ENCODE data around the gene RBBP7. TPM values are rescaled to one million over a fixed set of nuclear protein-coding genes. Genes with fewer than 3 reads are reported as not detected.

RBBP7 gene
- total and polyA plus RNA-seq, 2 donors (not counting 3 experiments of a cell fraction or from before 2014, with no cell fraction given), result 81.5 to 130 TPM

- Histone ChIP-seq H3K27ac (ENCODE audit: insufficient read depth, low read depth, low read length) (peak overlapping the region; percentile 81), H3K9me3 (replicated peaks; ENCODE audit: control insufficient read depth, insufficient read depth, low read length) (no peaks in the 10 kb centered on the region), H3K27me3 (ENCODE audit: control insufficient read depth in 2 of 2, insufficient read depth in 2 of 2, low read length in 2 of 2) (no peaks in the 10 kb centered on the region), H3K4me3 (replicated peaks in 1 of 3; ENCODE audit: insufficient read depth in 1 of 3, low read depth in 1 of 3, low read length in 3 of 3) (peak overlapping the region; percentile 69 to 89 (median 86)), H3K36me3 (ENCODE audit: control insufficient read depth in 2 of 2, extremely low read depth in 1 of 2, insufficient read depth in 2 of 2, low read length in 2 of 2) (no peaks in the 10 kb centered on the region), H3K4me2 (ENCODE audit: insufficient read depth, low read length) (peak overlapping the region; percentile 87), H2AFZ (ENCODE audit: low read depth, low read length) (peak overlapping the region; percentile 31), H3K9me1 (replicated peaks; ENCODE audit: control insufficient read depth, extremely low read depth, insufficient read depth, low read length) (no peaks in the 10 kb centered on the region), H3K4me1 (ENCODE audit: control insufficient read depth, extremely low read depth, insufficient read depth, low read length) (peaks cover 17% of the 10 kb centered on the region), H3K9ac (replicated peaks; ENCODE audit: extremely low read depth, insufficient read depth, low read length) (peak overlapping the region; percentile 76), H4K20me1 (replicated peaks; ENCODE audit: control insufficient read depth, extremely low read depth, insufficient read depth, low read length) (no peaks in the 10 kb centered on the region), H3K79me2 (ENCODE audit: control insufficient read depth, insufficient read depth, low read length) (peaks cover 45% of the 10 kb centered on the region)
- FAIRE-seq (no peak), DNase-seq (ENCODE audit: low read depth, low spot score) (peak; percentile 13)
- dilution Hi-C loops (cut with MboI; ENCODE audit: extremely low pct_ligation_motif_present, low sequenced_read_pairs) (no loop called here), intact Hi-C loops (cut with micrococcal nuclease) (loop anchor here (1.0 to 5.0 kb wide), 4 partner anchors 14 to 82 kb away; partner anchors contain the start of gene TXLNG)
- ChIA-PET POLR2A (no interaction called here), CTCF (interaction anchor here (2.4 kb wide), 1 partner anchor 13 kb away, joined by 9 read pairs; no protein-coding TSS in a partner anchor)
- no peak for TF ChIP-seq CTCF (IDR thresholded peaks at IDR 0.05; ENCODE audit: extremely low read depth in 1 of 2, insufficient read depth in 1 of 2, low read depth in 1 of 2, low read length in 2 of 2)
- peak; percentile 25 for TF ChIP-seq POLR2AphosphoS5 (IDR thresholded peaks at IDR 0.05; ENCODE audit: insufficient read depth, low read depth, low read length)
- BruUV-seq (replicated peaks), result no TSS peak
Measured at GRCh38 chrX:16869393-16870094, 618 bp downstream of the RBBP7 start.

- ChIA-PET CTCF (no interaction called here), POLR2A (no interaction called here)
- Histone ChIP-seq H3K27ac (ENCODE audit: insufficient read depth, low read depth, low read length) (peak overlapping the region; percentile 81), H4K20me1 (replicated peaks; ENCODE audit: control insufficient read depth, extremely low read depth, insufficient read depth, low read length) (no peaks in the 10 kb centered on the region), H3K79me2 (ENCODE audit: control insufficient read depth, insufficient read depth, low read length) (peaks cover 49% of the 10 kb centered on the region), H2AFZ (ENCODE audit: low read depth, low read length) (no peak overlapping the region), H3K4me3 (replicated peaks in 1 of 3; ENCODE audit: insufficient read depth in 1 of 3, low read depth in 1 of 3, low read length in 3 of 3) (peak overlapping the region; percentile 69 to 89 (median 86)), H3K9me3 (replicated peaks; ENCODE audit: control insufficient read depth, insufficient read depth, low read length) (no peaks in the 10 kb centered on the region), H3K27me3 (ENCODE audit: control insufficient read depth in 2 of 2, insufficient read depth in 2 of 2, low read length in 2 of 2) (no peaks in the 10 kb centered on the region), H3K36me3 (ENCODE audit: control insufficient read depth in 2 of 2, extremely low read depth in 1 of 2, insufficient read depth in 2 of 2, low read length in 2 of 2) (no peaks in the 10 kb centered on the region), H3K4me1 (ENCODE audit: control insufficient read depth, extremely low read depth, insufficient read depth, low read length) (peaks cover 17% of the 10 kb centered on the region), H3K9ac (replicated peaks; ENCODE audit: extremely low read depth, insufficient read depth, low read length) (peak overlapping the region; percentile 76), H3K9me1 (replicated peaks; ENCODE audit: control insufficient read depth, extremely low read depth, insufficient read depth, low read length) (no peaks in the 10 kb centered on the region), H3K4me2 (ENCODE audit: insufficient read depth, low read length) (peak overlapping the region; percentile 87)
- intact Hi-C loops (cut with micrococcal nuclease), result no loop called here
- no TSS peak for BruUV-seq (replicated peaks)
- dilution Hi-C loops (cut with MboI; ENCODE audit: extremely low pct_ligation_motif_present, low sequenced_read_pairs), result no loop called here
- DNase-seq (ENCODE audit: low read depth, low spot score) (peak; percentile 1), FAIRE-seq (no peak)
- no peak for TF ChIP-seq CTCF (IDR thresholded peaks at IDR 0.05; ENCODE audit: extremely low read depth in 1 of 2, insufficient read depth in 1 of 2, low read depth in 1 of 2, low read length in 2 of 2)
- TF ChIP-seq GATA2 (IDR thresholded peaks at IDR 0.05; ENCODE audit: insufficient read depth, insufficient read length, low read depth, low read length), result no peak
- TF ChIP-seq FOS (IDR thresholded peaks at IDR 0.05; ENCODE audit: borderline replicate concordance, insufficient read depth, low read length), result no peak
- no peak for TF ChIP-seq POLR2AphosphoS5 (IDR thresholded peaks at IDR 0.05; ENCODE audit: insufficient read depth, low read depth, low read length)
- no peak for TF ChIP-seq JUN (IDR thresholded peaks at IDR 0.05; ENCODE audit: borderline replicate concordance, insufficient read depth, insufficient read length, low read depth)
- no peak for TF ChIP-seq EZH2 (IDR thresholded peaks at IDR 0.05; ENCODE audit: borderline replicate concordance, low read depth, low read length, severe bottlenecking)
- TF ChIP-seq MYC (IDR thresholded peaks at IDR 0.05; ENCODE audit: low read depth, low read length), result no peak
- TF ChIP-seq MAX (IDR thresholded peaks at IDR 0.05; ENCODE audit: insufficient read depth, insufficient read length), result no peak
- TF ChIP-seq POLR2A (IDR thresholded peaks at IDR 0.05; ENCODE audit: low read depth, low read length), result no peak
Measured at GRCh38 chrX:16868920-16869319, 1.2 kb downstream of the RBBP7 start.

Measured in endothelial cell of umbilical vein (primary cell).